ENCODE results near the gene HMGXB3.
A peak's percentile ranks its signal among the peaks of the same experiment; 100 is the strongest.

The HMGXB3 gene

GRCh38 chr5:149959406-149960236, 40.9 kb upstream of the HMGXB3 start:
- H3K4me3 ChIP-seq (ENCODE audit: low read depth, low read length): peak overlapping the region; percentile 77
- in situ Hi-C loops (cut with HindIII; ENCODE audit: low sequenced_read_pairs): no loop called here
- no peak for DNase-seq (ENCODE audit: low read depth)
- TF ChIP-seq CTCF (IDR thresholded peaks at IDR 0.05; ENCODE audit: low read depth, low read length, missing control alignments): peak; percentile 57

- in situ Hi-C loops (cut with HindIII; ENCODE audit: low sequenced_read_pairs): no loop called here
- TF ChIP-seq CTCF (IDR thresholded peaks at IDR 0.05; ENCODE audit: low read depth, low read length, missing control alignments): no peak
- DNase-seq (ENCODE audit: low read depth): peak; percentile 91
- peak within 1 kb of the TSS; percentile 77 for H3K4me3 ChIP-seq (ENCODE audit: low read depth, low read length)
These were observed 40.0 kb upstream of the HMGXB3 start, which contains the start of gene SLC26A2 for GRCh38 chr5:149960272-149961185. SLC26A2 (plus strand) TSS chr5:149960758; CDS start chr5:149977653, 16,895 bp downstream.

GRCh38 chr5:149961186-149961685, 39.3 kb upstream of the HMGXB3 start:
- H3K4me3 ChIP-seq (ENCODE audit: low read depth, low read length): peak overlapping the region; percentile 77
- no peak for DNase-seq (ENCODE audit: low read depth)
- in situ Hi-C loops (cut with HindIII; ENCODE audit: low sequenced_read_pairs): no loop called here
- TF ChIP-seq CTCF (IDR thresholded peaks at IDR 0.05; ENCODE audit: low read depth, low read length, missing control alignments): no peak

GRCh38 chr5:149961957-149962409, 38.6 kb upstream of the HMGXB3 start:
- no peak overlapping the region for H3K4me3 ChIP-seq (ENCODE audit: low read depth, low read length)
- in situ Hi-C loops (cut with HindIII; ENCODE audit: low sequenced_read_pairs): no loop called here
- peak; percentile 59 for DNase-seq (ENCODE audit: low read depth)
- TF ChIP-seq CTCF (IDR thresholded peaks at IDR 0.05; ENCODE audit: low read depth, low read length, missing control alignments): peak; percentile 68

- no peak for TF ChIP-seq CTCF (IDR thresholded peaks at IDR 0.05; ENCODE audit: low read depth, low read length, missing control alignments)
- no peak overlapping the region for H3K4me3 ChIP-seq (ENCODE audit: low read depth, low read length)
- no peak for DNase-seq (ENCODE audit: low read depth)
- in situ Hi-C loops (cut with HindIII; ENCODE audit: low sequenced_read_pairs): no loop called here
These were observed 37.8 kb upstream of the HMGXB3 start for GRCh38 chr5:149962601-149963300.

- in situ Hi-C loops (cut with HindIII; ENCODE audit: low sequenced_read_pairs): no loop called here
- H3K4me3 ChIP-seq (ENCODE audit: low read depth, low read length): no peak overlapping the region
- no peak for TF ChIP-seq CTCF (IDR thresholded peaks at IDR 0.05; ENCODE audit: low read depth, low read length, missing control alignments)
- DNase-seq (ENCODE audit: low read depth): no peak
These were observed 36.8 kb upstream of the HMGXB3 start for GRCh38 chr5:149963729-149964128.
